ENCODE results near the gene FMNL2. TPM values are rescaled to one million over a fixed set of nuclear protein-coding genes. Genes with fewer than 3 reads are reported as not detected.

Gene FMNL2
- total RNA-seq, 1 donor from 2014 or later, result 69.7 TPM

- no peak for DNase-seq (ENCODE audit: low read depth)
Observed at GRCh38 chr2:152448606-152449005, 113.6 kb downstream of the FMNL2 start.

GRCh38 chr2:152449578-152449977 lies 114.6 kb downstream of the FMNL2 start:
- DNase-seq (ENCODE audit: low read depth), result no peak

GRCh38 chr2:152450176-152450575 lies 115.2 kb downstream of the FMNL2 start:
- DNase-seq (ENCODE audit: low read depth), result peak; percentile 40

- no peak for DNase-seq (ENCODE audit: low read depth)
Observed at GRCh38 chr2:152452256-152452973, 117.4 kb downstream of the FMNL2 start.

- no peak for DNase-seq (ENCODE audit: low read depth)
Observed at GRCh38 chr2:152453129-152453911, 118.3 kb downstream of the FMNL2 start.

GRCh38 chr2:152454371-152454770 lies 119.4 kb downstream of the FMNL2 start:
- DNase-seq (ENCODE audit: low read depth), result peak; percentile 40

- no peak for DNase-seq (ENCODE audit: low read depth)
Observed at GRCh38 chr2:152454960-152455359, 120.0 kb downstream of the FMNL2 start.

GRCh38 chr2:152455738-152456137 lies 120.8 kb downstream of the FMNL2 start:
- DNase-seq (ENCODE audit: low read depth), result no peak

GRCh38 chr2:152456262-152456661 lies 121.3 kb downstream of the FMNL2 start:
- DNase-seq (ENCODE audit: low read depth), result peak; percentile 92

- no peak for DNase-seq (ENCODE audit: low read depth)
Observed at GRCh38 chr2:152458441-152458940, 123.5 kb downstream of the FMNL2 start.

- DNase-seq (ENCODE audit: low read depth), result no peak
Observed at GRCh38 chr2:152459091-152459490, 124.1 kb downstream of the FMNL2 start.

- DNase-seq (ENCODE audit: low read depth), result no peak
Observed at GRCh38 chr2:152460567-152460966, 125.6 kb downstream of the FMNL2 start.

- no peak for DNase-seq (ENCODE audit: low read depth)
Observed at GRCh38 chr2:152462120-152462519, 127.1 kb downstream of the FMNL2 start.

GRCh38 chr2:152462779-152463178 lies 127.8 kb downstream of the FMNL2 start:
- DNase-seq (ENCODE audit: low read depth), result no peak

GRCh38 chr2:152464851-152465470 lies 130.0 kb downstream of the FMNL2 start:
- DNase-seq (ENCODE audit: low read depth), result peak; percentile 74

- DNase-seq (ENCODE audit: low read depth), result no peak
Observed at GRCh38 chr2:152465541-152465940, 130.6 kb downstream of the FMNL2 start.

- DNase-seq (ENCODE audit: low read depth), result peak; percentile 71
Observed at GRCh38 chr2:152466041-152466440, 131.1 kb downstream of the FMNL2 start.

- peak; percentile 73 for DNase-seq (ENCODE audit: low read depth)
Observed at GRCh38 chr2:152466980-152467676, 132.2 kb downstream of the FMNL2 start.

- DNase-seq (ENCODE audit: low read depth), result no peak
Observed at GRCh38 chr2:152467677-152468410, 132.9 kb downstream of the FMNL2 start.

- peak; percentile 55 for DNase-seq (ENCODE audit: low read depth)
Observed at GRCh38 chr2:152468899-152469692, 134.1 kb downstream of the FMNL2 start.
